GM19240 (cell line): ENCODE results near the gene RRBP1.

Source experiments
- DNase-seq: peaks from one replicate; pipeline ENCODE4 v3.0.0; 2011; ENCODE audit warnings: low spot score; ENCODE audit not compliant: insufficient read length

RRBP1 gene, protein sequence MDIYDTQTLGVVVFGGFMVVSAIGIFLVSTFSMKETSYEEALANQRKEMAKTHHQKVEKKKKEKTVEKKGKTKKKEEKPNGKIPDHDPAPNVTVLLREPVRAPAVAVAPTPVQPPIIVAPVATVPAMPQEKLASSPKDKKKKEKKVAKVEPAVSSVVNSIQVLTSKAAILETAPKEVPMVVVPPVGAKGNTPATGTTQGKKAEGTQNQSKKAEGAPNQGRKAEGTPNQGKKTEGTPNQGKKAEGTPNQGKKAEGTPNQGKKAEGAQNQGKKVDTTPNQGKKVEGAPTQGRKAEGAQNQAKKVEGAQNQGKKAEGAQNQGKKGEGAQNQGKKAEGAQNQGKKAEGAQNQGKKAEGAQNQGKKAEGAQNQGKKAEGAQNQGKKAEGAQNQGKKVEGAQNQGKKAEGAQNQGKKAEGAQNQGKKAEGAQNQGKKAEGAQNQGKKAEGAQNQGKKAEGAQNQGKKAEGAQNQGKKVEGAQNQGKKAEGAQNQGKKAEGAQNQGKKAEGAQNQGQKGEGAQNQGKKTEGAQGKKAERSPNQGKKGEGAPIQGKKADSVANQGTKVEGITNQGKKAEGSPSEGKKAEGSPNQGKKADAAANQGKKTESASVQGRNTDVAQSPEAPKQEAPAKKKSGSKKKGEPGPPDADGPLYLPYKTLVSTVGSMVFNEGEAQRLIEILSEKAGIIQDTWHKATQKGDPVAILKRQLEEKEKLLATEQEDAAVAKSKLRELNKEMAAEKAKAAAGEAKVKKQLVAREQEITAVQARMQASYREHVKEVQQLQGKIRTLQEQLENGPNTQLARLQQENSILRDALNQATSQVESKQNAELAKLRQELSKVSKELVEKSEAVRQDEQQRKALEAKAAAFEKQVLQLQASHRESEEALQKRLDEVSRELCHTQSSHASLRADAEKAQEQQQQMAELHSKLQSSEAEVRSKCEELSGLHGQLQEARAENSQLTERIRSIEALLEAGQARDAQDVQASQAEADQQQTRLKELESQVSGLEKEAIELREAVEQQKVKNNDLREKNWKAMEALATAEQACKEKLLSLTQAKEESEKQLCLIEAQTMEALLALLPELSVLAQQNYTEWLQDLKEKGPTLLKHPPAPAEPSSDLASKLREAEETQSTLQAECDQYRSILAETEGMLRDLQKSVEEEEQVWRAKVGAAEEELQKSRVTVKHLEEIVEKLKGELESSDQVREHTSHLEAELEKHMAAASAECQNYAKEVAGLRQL (N-terminal part only)

DNA sequence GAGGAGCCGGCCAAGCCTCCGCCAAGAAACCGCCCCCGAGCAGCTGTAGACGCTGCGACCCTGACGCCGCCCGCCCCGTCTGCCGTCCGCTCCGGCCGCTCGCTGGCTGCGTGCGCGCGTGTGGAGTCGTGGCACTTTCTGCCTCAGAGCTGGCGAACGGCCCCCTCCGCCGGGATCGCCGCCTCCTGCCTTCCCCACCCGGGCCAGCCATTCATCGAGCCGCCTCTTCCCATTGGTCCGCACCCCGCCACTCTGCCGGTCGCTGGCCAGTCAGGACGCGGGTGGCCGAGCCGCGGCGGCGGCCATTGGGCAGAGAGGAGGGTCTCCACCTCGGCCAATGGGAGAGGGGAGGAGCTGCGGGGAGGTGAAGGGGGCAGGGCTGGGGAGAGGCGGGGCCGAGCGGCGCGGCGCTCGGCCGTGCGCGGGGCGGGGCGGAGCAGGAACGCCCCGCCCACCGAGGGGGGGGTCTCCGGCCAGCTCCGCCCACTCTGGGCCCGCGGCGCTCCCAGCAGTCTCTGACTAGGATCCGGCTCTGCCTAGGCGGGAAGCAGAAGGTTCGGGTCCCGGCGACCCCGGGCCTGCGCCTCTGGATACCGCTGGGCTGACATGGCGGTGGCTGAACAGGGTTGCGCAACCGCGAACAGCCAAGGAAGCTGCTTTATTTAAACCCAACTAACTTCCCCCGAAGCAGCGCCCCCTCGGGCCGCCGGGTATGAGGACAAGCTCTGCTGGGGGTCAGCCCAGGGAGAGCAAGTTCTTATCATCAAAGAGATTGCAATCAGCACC lies at the start of gene RRBP1:
RRBP1 (minus strand) TSS at position 140 of the 786 bp plus-strand sequence. CDS start 21,735 bp downstream, outside the sequence.
- peak; percentile 98 for DNase-seq

DNA sequence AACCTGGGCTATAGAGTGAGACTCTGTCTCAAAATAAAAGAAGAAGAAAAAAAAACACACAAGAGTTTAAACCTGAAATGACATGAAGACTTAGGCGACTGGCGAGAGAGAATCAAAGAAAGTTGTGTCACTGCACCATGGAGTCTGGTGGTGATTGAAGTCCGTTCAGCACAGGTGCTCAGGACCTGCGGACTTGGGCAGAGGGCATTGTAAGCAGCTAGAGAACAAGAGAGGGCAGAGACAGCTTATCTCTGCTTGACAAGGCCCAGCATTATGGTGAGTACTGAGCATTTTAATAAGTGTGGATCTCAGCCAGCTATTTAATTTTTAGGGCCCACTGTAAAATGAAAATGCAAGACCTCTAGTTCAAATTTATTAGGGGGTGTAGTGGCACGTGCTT lies 49.2 kb upstream of the RRBP1 start:
- DNase-seq: no peak

DNA sequence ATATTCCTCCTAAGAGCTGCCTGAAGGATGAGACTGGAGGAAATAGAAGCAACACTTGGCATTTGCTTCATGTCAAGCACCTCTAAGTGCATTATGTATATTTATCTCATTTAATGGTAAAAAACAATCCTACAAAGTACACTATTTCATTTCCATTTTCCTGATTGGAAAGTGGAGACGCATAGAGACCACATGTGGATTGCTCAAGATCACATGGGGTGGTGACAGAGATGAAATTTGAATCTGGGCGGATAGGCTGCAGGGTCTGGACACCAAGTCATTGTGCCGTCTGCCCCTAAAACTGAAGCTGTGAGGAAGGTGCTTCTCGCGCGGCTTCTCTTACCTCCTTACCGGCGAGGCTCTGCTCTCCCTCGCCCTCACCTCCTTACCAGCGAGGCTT lies 48.0 kb upstream of the RRBP1 start:
- no peak for DNase-seq

DNA sequence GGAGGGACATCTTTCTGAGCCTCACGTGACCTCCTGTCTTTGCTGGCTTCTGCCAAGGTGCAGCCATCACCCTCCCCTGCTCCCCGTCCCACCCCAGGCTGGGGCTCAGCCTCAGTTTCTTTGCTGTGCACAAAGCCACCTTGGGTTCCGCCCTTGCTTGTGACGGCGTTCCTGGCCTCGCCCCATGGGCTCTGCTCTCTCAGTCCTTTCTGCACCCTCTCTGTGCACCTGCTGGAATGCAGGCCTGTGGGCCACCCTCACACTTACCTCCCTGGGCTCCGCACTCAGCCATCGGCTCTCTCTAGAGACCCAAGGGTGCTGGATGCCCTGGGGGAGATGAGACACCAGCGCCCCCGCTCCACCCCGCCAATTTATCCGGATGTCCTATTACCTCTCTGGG lies 46.0 kb upstream of the RRBP1 start:
- no peak for DNase-seq

DNA sequence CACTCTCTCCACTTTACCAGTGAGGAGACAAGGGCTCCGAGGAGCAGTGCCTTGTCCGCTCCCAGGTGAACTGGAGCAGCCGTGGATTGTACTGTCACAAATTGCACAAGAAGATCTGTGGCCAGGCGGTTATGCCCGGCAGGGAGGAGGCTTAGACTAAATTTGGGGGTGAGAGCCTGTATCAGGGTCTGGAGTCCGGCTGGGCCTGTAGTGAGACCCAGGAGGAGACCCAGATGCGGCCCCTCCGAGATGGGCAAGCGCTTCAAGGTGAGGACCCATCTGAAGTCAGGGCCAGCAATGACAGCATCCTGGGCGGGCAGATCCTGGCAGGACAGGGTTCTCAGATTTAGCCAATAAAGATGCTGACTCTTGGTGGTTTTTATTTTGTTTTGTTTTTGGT lies 45.3 kb upstream of the RRBP1 start:
- DNase-seq: no peak

DNA sequence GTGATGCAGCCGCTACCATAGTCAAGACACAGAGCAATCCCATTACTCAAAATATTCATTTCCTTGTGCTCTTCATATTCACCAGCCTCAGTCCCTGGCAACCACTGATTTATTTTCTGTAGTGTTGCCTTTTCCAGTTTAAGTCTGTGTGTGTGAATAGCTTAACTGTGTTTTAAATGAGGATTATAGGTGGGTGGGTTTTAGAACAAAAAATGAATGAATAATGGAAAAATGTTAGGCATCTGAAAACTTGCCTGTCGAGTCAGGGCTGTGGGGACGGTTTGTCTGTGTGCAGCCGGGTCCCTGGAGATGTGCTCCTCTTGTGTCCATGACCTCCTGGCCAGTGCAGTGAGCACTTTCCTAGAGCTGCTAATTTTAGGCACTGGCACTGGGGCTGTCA lies 44.9 kb upstream of the RRBP1 start:
- DNase-seq: no peak

DNA sequence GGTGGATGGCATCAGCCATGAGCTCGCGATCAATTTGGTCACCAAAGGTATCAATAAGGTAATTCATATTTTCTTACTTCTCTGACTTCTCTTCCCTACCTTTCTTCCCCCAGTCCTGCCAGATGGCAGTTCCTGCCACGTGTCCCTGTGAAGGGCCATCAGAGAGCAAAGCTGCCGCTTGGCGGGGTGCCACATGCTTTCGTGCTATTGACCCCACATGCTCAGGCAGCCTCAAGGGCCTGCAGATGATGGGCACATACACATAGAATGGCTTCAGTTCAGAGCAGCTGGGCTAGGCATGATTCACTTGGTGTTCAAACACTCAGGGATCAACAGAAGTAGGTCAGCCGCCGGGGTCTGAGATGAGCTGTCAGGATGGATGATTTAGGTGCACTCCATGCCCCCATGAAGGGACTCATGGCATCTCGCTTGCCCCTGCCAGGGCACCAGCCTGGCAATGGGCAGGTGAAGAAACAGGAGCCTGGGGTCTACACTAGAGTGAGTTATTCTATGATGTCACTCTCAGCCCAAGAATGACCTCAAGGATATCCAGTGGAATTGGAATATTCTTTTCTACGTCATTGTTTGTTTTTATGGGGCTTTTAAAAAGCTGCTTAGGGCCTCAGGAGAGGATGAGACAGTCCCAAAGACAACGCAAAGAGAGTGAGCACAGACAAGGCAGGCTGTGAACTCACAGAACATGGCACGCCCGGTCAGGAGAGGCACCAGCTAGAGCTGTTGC lies 43.2 kb upstream of the RRBP1 start:
- no peak for DNase-seq

DNA sequence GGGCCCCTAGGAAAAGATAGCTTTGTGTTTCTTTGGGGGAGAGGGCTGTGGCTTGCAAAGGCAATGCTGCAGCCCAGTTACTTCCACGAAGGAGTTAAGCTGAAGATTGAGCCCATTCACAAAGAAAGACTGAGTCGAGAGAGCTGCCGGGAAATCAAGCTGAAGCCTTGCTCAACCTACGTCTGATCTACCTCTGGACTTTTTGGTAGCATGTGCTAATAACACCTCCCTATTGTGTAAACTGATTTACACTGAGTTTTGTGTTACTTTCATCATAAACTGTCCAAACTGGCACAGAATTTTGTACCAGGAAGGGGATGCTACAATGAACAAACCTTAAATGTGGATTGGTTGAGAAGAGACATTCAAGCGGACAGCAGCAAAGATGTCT lies 41.3 kb upstream of the RRBP1 start:
- no peak for DNase-seq

DNA sequence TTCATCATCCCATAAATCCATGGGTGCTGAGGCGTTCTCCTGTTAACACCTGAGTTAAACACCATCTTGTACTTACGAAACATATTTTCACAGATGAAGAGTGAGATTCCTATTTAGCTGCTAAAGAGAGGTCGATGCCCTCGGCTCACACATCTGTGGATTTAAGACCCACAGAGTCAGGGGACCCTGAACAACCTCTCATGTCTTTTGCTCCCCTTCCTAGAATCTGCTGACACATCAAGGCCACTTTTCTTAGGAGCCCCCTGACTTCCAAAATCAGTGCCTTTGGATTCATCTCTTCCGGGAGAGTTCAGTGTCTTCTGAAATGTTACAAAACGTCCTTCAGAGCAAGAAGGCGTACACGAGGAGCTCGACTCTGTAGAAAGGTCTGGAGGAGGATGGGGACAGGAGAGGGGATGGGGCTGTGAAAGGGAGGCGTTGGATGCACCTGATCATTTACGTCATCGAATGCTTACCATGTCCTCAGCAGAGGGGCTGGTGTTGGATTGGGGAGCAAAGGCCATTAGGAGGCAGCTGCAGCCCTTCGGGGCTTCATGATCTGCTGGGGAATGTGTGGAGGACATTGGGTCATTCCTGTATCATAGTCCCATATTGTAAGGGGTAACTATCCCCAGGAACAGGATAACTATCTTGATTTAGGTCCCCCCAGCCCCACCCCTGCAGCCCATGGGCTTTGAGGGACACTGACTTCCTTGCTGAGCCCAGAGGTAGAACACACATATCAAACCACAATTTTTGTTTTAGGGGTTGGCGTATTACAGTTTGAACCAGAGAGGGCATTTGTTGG lies 40.7 kb upstream of the RRBP1 start:
- DNase-seq: no peak

DNA sequence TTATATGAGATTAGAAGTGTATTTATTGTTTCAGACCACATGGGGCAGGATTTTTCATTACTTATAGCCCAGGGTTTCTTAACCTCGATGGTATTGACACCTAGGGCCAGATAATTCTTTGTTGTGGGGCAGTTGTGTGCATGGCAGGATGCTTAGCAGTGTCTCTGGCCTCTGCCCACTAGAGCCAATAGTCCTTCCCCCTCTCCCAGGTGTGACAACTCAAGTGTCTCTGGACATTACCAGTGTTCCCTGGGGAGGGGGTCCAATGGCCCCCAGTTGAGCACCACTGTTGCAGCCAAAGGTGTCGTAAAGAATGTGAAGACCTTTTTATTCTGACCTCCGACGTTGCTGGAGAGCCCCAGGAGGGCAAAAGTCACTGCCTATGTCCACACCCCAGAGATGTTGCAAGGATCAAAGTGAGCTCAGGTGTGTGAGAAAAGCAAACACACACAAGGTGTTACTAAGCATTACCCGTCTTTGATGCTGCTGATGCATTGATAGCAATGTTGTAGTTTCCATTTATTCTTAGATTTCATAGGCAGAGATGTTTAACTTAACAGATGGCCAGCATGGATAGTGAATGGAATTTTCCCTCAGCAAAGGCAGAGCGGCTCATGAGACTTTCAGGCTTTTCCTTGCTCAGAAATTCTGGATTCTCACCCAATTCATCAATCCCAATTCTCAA lies 39.9 kb upstream of the RRBP1 start:
- DNase-seq: no peak

DNA sequence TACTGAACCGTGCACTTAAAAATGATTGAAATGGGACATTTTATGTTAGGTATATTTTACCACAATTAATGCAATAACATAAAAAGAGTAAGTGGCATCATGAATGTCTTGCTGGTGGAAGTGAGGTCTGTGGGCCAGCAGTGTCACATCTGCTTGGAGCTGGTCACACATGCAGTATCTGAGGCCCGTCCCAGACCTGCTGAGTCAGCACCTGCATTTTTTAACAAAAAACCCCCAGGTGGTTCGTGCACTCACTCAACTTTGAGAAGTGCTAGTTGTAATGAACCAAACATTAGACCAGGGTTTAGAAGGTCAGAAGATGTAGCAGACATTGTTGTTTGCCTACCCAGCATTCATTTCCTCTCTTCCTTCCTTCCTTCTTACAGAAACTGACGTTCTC lies 38.7 kb upstream of the RRBP1 start:
- no peak for DNase-seq

DNA sequence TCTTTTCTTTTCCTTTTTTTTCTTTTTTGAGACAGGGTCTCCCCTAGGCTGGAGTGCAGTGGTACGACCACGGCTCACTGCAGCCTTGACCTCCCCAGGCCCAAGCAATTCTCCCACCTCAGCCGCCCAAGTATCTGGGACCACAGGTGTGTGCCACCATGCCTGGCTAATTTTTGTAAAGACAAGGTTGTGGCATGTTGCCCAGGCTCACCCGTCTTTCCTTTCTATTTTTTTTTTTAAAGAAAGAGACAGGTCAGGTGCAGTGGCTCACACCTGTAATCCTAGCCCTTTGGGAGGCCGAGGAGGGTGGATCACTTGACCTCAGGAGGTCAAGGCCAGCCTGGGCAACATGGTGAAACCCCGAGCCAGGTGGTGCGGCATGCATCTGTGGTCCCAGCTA lies 34.3 kb upstream of the RRBP1 start:
- no peak for DNase-seq

DNA sequence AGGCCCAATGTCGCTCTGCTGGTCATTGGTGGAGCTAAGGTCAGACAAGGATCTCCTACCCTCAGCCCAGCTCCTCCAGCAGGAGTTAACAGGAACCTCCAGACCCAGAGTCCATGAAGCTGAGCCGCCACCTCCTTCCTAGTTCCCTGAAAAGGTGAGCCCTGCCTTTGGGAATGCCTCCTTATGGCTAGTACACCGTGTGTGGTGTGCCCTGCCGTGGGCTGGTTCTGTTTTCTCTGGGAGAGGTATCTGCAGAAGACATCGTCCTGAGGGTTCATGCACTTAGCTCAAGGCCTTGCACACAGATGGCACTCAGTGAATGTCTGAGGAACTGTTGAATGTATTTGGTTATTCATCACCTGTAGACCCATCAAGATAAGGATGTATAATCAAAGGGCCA lies 33.0 kb upstream of the RRBP1 start:
- no peak for DNase-seq

DNA sequence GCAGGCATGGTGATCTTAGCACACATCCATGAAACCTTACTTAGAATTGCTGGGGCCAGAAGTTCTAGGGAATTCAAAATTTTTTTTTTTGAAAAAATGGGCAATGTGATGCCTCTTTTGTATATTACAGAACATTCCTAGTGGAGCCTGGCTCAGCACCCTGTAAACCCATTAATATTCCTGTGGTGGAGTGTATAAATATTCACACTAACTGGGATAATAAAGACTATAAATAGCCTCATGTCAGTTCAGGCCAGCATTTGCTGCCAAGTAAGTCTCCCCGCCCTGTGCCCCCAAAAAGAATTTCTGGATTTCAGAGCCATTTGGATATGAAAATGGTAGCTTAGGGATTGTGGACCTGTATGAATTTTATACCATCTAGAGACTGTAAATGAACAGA lies 32.6 kb upstream of the RRBP1 start:
- DNase-seq: no peak

DNA sequence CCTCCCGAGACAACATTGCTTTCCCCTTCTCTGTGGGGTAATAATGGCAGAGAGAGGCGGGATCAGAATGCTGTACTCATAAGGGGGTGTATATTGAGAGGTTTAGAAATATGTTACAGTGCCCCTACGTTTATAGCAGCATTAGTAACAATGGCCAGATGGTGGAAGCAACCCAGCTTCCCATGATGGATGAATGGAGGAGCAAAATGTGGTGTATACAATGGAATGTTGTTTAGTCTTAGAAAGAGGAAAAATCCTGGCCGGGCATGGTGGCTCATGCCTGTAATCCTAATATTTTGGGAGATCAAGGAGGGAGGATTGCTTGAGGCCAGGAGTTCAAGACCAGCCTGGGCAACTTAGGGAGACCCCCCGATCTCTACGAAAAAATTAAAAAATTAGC lies 30.7 kb upstream of the RRBP1 start:
- DNase-seq: no peak

DNA sequence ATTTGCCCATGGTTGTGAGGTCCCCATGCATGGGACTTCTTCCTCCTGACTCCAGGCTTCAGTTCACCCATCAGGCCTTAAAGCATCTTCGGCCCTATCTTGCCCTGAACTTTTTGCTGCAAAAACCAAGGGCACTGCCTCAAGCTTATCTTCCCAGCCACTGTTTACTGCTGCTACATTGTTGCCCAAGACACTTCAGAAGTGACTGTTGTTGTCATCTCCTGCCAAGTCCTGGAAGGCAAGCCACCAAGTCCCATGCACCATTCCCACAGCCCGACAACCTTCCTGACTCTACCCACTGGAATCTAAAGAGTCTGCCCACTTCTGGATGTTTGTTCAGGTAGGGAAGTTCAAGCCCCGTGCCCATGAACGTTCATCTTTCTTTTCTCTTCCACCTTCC lies 30.2 kb upstream of the RRBP1 start:
- DNase-seq: no peak

DNA sequence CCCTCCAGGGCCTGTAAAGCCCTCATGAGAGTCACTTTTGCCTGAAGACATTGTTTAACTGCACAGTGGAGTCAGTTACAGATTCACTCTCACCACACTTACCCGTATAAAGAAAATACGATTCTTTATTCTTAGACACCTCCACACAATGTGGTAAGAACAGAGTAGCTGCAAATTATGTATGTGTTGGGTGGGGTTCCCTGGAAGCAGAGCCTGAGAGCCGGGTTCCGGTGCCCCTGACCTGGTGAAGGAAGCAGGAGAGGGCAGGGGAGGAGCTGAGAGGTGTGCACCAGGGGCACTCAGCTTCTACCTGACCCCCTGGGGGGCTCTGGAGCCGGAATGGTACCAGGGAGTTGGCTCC lies 29.2 kb upstream of the RRBP1 start:
- DNase-seq: no peak

DNA sequence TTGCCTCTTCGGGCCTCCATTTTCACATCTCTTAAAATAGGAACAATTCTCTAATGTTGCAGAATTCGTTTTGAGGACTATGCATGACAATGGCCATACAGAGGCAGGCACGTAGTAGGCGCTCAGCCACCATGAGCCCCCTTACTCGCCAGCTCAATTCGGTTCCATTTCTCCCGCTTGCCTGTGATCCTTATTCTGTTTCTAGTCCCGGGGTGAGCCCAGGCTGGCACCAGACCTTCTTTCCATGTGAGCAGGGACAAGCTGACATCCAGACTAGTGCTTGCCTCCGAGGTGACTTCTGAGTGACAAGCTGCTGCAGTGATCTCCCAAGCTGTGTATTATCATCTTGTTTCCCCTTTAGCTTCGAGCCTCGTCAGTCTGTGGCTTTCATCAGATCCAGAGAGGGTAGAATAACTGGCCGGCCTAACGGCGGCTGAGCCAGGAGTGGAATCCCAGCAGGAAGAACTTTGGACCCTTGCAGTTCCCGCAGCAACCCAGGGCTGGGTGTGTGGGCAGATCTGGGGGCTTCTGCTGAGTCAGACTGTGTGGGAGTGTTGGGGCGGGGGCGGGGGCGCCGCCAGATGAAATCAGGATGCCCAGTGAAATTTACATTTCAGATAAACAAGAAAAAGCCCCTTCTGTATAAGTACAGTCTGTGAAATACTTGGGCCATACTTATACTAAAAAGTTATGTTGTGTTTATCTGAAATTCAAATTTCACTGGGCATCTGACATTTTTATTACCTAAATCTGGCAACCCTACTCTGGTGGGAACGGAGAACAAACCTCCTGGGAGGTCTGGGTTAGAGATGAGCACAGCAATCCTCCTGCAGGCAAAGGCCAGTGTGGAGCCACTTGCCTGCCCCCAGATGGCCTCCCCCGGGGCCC lies 28.6 kb upstream of the RRBP1 start:
- DNase-seq: no peak
